Stimulated activated memory B cell treated with anti-CD40 and anti-IgM and Interleukin-4, amounts not matched to agents 10 μg/mL and 1 μg/mL and 100 μg/mL, for 72 hours (primary cell): Measurements from ENCODE around the gene TMEM31.

Source experiments
- ATAC-seq: fragments of 150-1000 bp; cut with Tn5 transposase; 2 replicates; pipeline ENCODE4 v1.10.0; 2021
- H3K27ac Mint-ChIP-seq: one replicate; pipeline ENCODE4 v1.8.0; 2022; ENCODE audit warnings: mild to moderate bottlenecking, mixed read lengths
- H3K27me3 Mint-ChIP-seq: one replicate; pipeline ENCODE4 v1.8.0; 2022; ENCODE audit warnings: mixed read lengths
- H3K36me3 Mint-ChIP-seq: one replicate; pipeline ENCODE4 v1.8.0; 2022; ENCODE audit warnings: mixed read lengths
- H3K4me1 Mint-ChIP-seq: one replicate; pipeline ENCODE4 v1.8.0; 2022; ENCODE audit warnings: mixed read lengths
- H3K4me3 Mint-ChIP-seq: one replicate; pipeline ENCODE4 v1.8.0; 2022; ENCODE audit warnings: mild to moderate bottlenecking, moderate library complexity, mixed read lengths
- H3K9me3 Mint-ChIP-seq: one replicate; pipeline ENCODE4 v1.8.0; 2022; ENCODE audit warnings: mixed read lengths

Gene TMEM31

GRCh38 chrX:103710609-103711008 lies at the start of gene TMEM31:
TSS of gene TMEM31 (plus strand) at chrX:103710909. CDS start at chrX:103712259, 1,350 bp downstream.
- H3K4me1 Mint-ChIP-seq = no peaks in the 10 kb centered on the region
- H3K9me3 Mint-ChIP-seq = no peaks in the 10 kb centered on the region
- no peak for ATAC-seq
- H3K27ac Mint-ChIP-seq = no peak within 1 kb of the TSS
- H3K4me3 Mint-ChIP-seq = no peak within 1 kb of the TSS
- H3K36me3 Mint-ChIP-seq = no peaks in the 10 kb centered on the region
- no peaks in the 10 kb centered on the region for H3K27me3 Mint-ChIP-seq

GRCh38 chrX:103663981-103664762 lies 46.5 kb upstream of the TMEM31 start:
- Mint-ChIP-seq H3K36me3 (peaks cover 10% of the 10 kb centered on the region), H3K27ac (no peak overlapping the region), H3K4me1 (no peaks in the 10 kb centered on the region), H3K27me3 (peaks cover 21% of the 10 kb centered on the region), H3K9me3 (peaks cover 2% of the 10 kb centered on the region), H3K4me3 (no peak overlapping the region)
- no peak for ATAC-seq

- Mint-ChIP-seq H3K36me3 (no peaks in the 10 kb centered on the region), H3K27ac (no peak overlapping the region), H3K27me3 (peaks cover 9% of the 10 kb centered on the region)
Measured at GRCh38 chrX:103666202-103667107, 44.3 kb upstream of the TMEM31 start.

GRCh38 chrX:103669745-103670144 lies 41.0 kb upstream of the TMEM31 start:
- no peaks in the 10 kb centered on the region for H3K27me3 Mint-ChIP-seq
- H3K4me3 Mint-ChIP-seq = no peak overlapping the region
- H3K4me1 Mint-ChIP-seq = no peaks in the 10 kb centered on the region
- H3K36me3 Mint-ChIP-seq = no peaks in the 10 kb centered on the region
- no peak for ATAC-seq
- H3K27ac Mint-ChIP-seq = no peak overlapping the region
- H3K9me3 Mint-ChIP-seq = no peaks in the 10 kb centered on the region

More at GRCh38 chrX:103666202-103667107, 44.3 kb upstream of the TMEM31 start:
- H3K4me3 Mint-ChIP-seq = no peak overlapping the region
- H3K9me3 Mint-ChIP-seq = no peaks in the 10 kb centered on the region
- no peak for ATAC-seq
- no peaks in the 10 kb centered on the region for H3K4me1 Mint-ChIP-seq

- Mint-ChIP-seq H3K4me3 (no peak overlapping the region), H3K27ac (no peak overlapping the region), H3K4me1 (peaks cover 16% of the 10 kb centered on the region), H3K36me3 (peaks cover 33% of the 10 kb centered on the region), H3K9me3 (no peaks in the 10 kb centered on the region), H3K27me3 (no peaks in the 10 kb centered on the region)
- no peak for ATAC-seq
Measured at GRCh38 chrX:103674531-103675454, 35.9 kb upstream of the TMEM31 start.

GRCh38 chrX:103678199-103678993 lies 32.3 kb upstream of the TMEM31 start:
- Mint-ChIP-seq H3K9me3 (no peaks in the 10 kb centered on the region), H3K27me3 (no peaks in the 10 kb centered on the region), H3K27ac (no peak overlapping the region), H3K36me3 (peaks cover 33% of the 10 kb centered on the region), H3K4me3 (no peak overlapping the region), H3K4me1 (peaks cover 16% of the 10 kb centered on the region)
- no peak for ATAC-seq

- no peaks in the 10 kb centered on the region for H3K27me3 Mint-ChIP-seq
- H3K4me3 Mint-ChIP-seq = no peak overlapping the region
- ATAC-seq = no peak
- H3K27ac Mint-ChIP-seq = no peak overlapping the region
- H3K4me1 Mint-ChIP-seq = peaks cover 15% of the 10 kb centered on the region
- peaks cover 27% of the 10 kb centered on the region for H3K36me3 Mint-ChIP-seq
- H3K9me3 Mint-ChIP-seq = no peaks in the 10 kb centered on the region
Measured at GRCh38 chrX:103681443-103681842, 29.3 kb upstream of the TMEM31 start.

- peaks cover 6% of the 10 kb centered on the region for H3K36me3 Mint-ChIP-seq
- no peaks in the 10 kb centered on the region for H3K4me1 Mint-ChIP-seq
- H3K27ac Mint-ChIP-seq = no peak overlapping the region
- ATAC-seq = no peak
- H3K27me3 Mint-ChIP-seq = no peaks in the 10 kb centered on the region
- no peaks in the 10 kb centered on the region for H3K9me3 Mint-ChIP-seq
- peak overlapping the region; percentile 70 for H3K4me3 Mint-ChIP-seq
Measured at GRCh38 chrX:103685396-103685795, 25.3 kb upstream of the TMEM31 start.

GRCh38 chrX:103686199-103687072 lies 24.3 kb upstream of the TMEM31 start, which contains the start of gene MORF4L2:
TSS of gene MORF4L2 (minus strand) at chrX:103686699. CDS start at chrX:103677027, 9,672 bp downstream.
- no peak within 1 kb of the TSS for H3K27ac Mint-ChIP-seq
- H3K27me3 Mint-ChIP-seq = no peaks in the 10 kb centered on the region
- peak; percentile 98 for ATAC-seq
- peaks cover 6% of the 10 kb centered on the region for H3K36me3 Mint-ChIP-seq
- peak within 1 kb of the TSS; percentile 70 for H3K4me3 Mint-ChIP-seq
- H3K9me3 Mint-ChIP-seq = no peaks in the 10 kb centered on the region
- no peaks in the 10 kb centered on the region for H3K4me1 Mint-ChIP-seq

- Mint-ChIP-seq H3K36me3 (peaks cover 12% of the 10 kb centered on the region), H3K9me3 (no peaks in the 10 kb centered on the region), H3K4me3 (no peak overlapping the region), H3K4me1 (no peaks in the 10 kb centered on the region), H3K27ac (no peak overlapping the region), H3K27me3 (no peaks in the 10 kb centered on the region)
- ATAC-seq = peak; percentile 85
Measured at GRCh38 chrX:103687073-103687695, 23.5 kb upstream of the TMEM31 start.

- Mint-ChIP-seq H3K27me3 (no peaks in the 10 kb centered on the region), H3K27ac (no peak overlapping the region), H3K9me3 (no peaks in the 10 kb centered on the region), H3K4me3 (no peak overlapping the region), H3K36me3 (peaks cover 13% of the 10 kb centered on the region), H3K4me1 (no peaks in the 10 kb centered on the region)
- no peak for ATAC-seq
Measured at GRCh38 chrX:103687696-103688201, 23.0 kb upstream of the TMEM31 start.

- H3K27me3 Mint-ChIP-seq = no peaks in the 10 kb centered on the region
- peaks cover 8% of the 10 kb centered on the region for H3K36me3 Mint-ChIP-seq
- no peak overlapping the region for H3K27ac Mint-ChIP-seq
- H3K9me3 Mint-ChIP-seq = no peaks in the 10 kb centered on the region
- ATAC-seq = no peak
- H3K4me1 Mint-ChIP-seq = no peaks in the 10 kb centered on the region
- no peak overlapping the region for H3K4me3 Mint-ChIP-seq
Measured at GRCh38 chrX:103688946-103689345, 21.8 kb upstream of the TMEM31 start.

- no peaks in the 10 kb centered on the region for H3K9me3 Mint-ChIP-seq
- H3K27ac Mint-ChIP-seq = no peak overlapping the region
- H3K4me3 Mint-ChIP-seq = no peak overlapping the region
- no peaks in the 10 kb centered on the region for H3K4me1 Mint-ChIP-seq
- no peak for ATAC-seq
- no peaks in the 10 kb centered on the region for H3K27me3 Mint-ChIP-seq
- H3K36me3 Mint-ChIP-seq = peaks cover 7% of the 10 kb centered on the region
Measured at GRCh38 chrX:103691059-103691458, 19.6 kb upstream of the TMEM31 start.
